ENCODE data around the gene ANTXRL.
"Not testable (repeated sequence)": the region's sequence is repeated elsewhere in the genome, so short reads cannot be mapped to it uniquely, and the experiment has no call there.

Gene ANTXRL

GRCh38 chr10:46255210-46255609, 31.6 kb upstream of the ANTXRL start:
- DNase-seq: not testable (repeated sequence)

- peak; percentile 1 for DNase-seq
These were observed 30.7 kb upstream of the ANTXRL start for GRCh38 chr10:46255801-46256747.

DNA sequence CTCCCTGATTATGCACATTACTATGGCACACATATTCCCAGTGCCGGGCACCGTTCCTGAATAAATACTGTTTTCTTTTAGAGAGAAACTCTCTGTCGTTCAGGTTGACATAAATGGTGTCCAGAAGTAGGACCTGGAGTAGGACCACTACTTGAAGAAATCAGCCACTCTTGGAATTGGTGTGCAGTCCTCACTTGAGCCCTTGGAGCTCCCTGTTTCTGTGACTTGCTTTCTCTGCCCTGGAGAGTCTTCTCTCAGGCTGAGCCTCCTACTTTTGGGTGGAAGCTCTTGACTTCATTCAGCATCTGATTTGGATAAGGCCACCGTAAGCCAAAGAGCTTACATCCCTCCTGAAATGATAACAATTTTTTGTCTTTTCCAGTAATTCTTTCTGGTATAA, 29.7 kb upstream of the ANTXRL start:
- DNase-seq: no peak

- DNase-seq: not testable (repeated sequence)
These were observed 23.8 kb upstream of the ANTXRL start for GRCh38 chr10:46262906-46263560.

DNA sequence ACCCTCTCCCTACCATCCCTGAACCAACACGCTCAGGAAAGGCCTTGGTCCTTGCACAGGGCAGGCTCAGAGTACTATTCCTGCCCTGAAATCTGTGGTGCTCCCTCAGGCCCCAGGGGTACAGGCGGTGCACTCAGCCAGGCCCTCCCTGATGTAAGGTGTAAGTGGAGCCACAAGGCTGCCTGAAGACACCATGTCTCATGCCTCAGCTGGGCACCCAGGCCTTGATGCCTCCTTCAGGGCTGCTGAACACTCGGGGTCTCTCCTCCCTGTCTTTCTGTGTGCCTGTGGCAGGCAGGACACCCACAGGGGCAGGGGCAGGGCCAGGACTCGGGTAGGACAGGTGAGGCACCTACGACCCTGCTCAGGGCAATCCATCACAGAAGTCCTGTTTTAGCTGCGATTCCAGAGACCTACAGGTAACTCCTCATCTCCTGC, 22.9 kb upstream of the ANTXRL start:
- DNase-seq: no peak

GRCh38 chr10:46264336-46264735, 22.5 kb upstream of the ANTXRL start:
- no peak for DNase-seq

DNA sequence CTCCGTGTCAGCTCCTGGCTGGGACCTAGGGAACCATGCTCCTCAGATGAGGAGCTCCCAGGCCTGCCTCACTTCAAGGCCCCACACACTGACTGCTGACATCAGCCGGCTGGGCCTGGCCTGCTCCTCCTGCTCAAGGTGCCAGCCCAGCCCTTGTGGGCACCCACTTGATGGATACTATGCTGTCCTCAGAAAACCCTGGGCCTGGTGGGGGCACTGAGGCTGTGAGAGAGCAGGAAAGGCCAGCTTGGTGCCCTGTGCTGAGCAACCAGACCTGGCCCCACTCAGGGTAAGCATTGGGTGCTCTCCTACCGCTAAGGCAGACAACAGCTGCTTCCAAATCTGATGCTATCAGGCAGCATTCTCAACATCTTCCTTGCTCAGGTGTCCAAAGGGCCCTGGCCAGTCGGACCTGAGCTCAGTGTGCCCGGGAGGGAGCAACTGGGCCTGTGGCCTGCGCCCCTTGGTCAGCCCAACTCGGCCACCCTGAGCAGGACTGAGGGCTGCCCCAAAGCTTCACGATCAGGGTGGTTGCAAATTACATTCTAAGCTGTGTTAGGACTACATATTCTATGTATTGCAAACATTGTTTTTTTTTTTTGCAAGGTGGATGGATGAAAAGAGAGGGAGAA, 21.9 kb upstream of the ANTXRL start:
- no peak for DNase-seq

DNA sequence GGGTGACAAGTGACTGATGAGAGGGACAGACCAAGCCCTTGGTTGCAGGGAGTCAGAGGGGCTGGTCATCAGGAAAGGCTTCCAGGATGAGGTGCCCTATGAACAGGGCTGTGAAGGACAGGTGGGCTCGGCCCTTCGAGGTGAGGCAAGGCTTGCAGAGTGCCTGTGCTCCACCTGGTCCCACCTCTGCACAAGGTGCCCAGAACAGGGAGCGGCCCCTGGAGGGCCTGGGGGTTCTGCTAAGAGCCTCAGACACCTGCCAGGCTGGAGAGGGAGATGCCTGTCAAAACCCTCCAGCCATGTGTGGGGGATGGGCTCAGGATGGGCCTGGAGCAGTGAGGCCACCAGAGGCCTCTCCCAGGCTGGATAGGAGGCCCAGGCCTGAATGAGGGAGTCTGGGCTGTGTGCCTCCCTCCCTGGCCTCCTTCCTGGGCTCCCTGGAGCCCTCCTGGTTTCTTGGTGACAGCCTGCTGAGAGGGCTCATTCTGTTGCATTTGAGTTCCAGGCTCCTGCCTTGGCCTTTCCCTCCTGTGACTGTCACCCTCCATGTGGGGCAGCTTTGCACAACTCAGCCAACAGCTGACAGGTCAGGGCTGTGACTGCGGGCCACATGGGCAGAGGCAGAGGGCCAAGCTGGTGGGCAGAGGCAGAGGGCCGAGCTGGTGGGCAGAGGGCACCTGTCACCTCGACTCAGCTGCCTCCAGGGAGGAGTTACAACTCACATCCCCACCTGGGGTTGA, 21.1 kb upstream of the ANTXRL start:
- DNase-seq: not testable (repeated sequence)

GRCh38 chr10:46266306-46266985, 20.4 kb upstream of the ANTXRL start:
- no peak for DNase-seq

DNA sequence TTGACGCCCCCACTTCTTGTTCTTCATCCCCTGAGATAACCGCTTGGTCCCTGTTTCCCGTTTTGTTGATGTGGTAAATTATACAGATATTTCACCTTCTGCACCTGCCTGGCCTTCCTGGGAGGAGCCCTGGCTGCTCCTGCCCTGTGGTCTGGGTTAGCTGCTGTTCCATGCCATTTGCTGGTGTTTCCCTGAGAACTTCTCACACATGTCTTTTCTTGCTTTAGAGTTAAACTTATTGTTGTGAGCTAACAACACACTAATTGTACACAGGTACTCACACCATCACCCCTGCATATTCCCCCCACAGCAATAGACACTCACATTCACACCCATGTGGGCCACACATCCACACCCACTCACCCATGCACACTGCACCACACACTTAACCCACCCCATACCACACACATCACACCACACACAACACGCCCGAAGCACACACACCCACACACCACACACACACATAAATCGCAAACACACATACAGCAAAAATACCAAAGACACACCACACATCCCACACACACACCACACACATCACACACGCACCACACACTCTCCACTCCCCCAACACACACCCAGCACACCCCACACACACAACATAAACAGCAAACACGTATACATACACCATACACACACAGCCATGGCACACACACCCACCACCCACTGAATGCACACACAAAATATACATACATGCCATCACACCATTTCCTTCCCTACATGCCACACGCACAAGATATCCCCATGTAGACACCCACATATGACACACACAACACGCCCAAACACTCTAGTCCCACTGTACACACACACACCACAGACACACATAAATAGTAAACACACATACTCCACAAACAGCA, 19.4 kb upstream of the ANTXRL start:
- DNase-seq: no peak

- DNase-seq: no peak
These were observed 18.5 kb upstream of the ANTXRL start for GRCh38 chr10:46268076-46268881.

GRCh38 chr10:46269554-46270053, 17.2 kb upstream of the ANTXRL start:
- DNase-seq: not testable (repeated sequence)

DNA sequence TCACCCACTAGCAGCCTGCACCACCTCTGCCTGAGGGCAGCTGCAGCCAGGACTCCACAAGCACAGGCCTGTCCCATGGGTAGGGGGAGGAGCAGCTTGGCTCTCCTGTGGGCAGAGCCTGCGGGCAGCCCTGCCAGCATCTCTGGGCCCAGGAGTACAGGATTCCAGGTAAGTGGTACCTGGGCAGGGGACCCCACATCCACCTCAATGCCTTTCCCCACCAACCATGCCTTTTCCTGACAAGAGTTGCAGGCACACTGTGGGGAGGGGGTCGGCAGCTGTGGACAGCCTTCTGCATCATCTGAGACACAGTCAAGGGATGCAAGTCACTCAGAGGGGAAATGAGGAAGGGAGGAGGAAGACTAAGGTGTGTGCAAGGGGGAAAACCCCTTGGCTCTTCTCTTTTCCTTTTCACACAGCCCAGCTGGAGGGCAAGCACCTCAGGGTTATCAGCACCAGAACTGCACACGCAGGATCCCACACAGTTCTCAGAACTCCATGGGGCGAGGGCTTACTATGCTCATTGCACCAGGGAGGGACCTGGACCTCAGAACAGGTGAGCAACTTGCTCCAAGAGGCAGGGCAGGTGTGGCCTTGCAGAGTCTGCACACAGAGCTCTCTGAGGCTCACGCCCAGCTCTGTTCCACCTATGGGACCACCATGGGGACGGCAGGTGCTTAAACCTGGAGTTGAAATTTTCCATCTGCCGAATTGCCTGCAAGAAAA, 16.5 kb upstream of the ANTXRL start:
- DNase-seq: no peak

DNA sequence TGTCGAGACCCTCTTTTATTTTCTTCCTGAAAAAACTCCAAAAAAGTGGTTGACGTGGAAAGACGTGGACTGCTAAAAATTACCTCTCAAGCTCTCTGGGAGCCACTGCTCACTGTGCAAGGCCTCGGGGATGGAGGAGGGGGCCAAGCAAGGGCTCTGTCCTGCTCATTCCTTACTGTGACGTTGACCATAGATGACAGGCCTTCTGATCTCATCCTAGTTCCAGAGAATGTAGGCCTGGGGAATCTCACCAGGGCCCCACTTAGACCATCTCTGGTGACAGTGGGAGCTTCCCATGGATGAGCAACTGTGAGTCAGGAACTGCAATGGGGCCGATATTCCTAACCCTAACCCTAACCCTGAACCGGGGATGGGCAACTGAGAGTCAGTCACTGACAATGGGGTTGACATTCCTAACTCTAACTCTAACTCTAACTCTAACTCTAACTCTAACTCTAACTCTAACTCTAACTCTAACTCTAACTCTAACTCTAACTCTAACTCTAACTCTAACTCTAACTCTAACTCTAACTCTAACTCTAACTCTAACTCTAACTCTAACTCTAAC, 15.8 kb upstream of the ANTXRL start:
- DNase-seq: not testable (repeated sequence)

DNA sequence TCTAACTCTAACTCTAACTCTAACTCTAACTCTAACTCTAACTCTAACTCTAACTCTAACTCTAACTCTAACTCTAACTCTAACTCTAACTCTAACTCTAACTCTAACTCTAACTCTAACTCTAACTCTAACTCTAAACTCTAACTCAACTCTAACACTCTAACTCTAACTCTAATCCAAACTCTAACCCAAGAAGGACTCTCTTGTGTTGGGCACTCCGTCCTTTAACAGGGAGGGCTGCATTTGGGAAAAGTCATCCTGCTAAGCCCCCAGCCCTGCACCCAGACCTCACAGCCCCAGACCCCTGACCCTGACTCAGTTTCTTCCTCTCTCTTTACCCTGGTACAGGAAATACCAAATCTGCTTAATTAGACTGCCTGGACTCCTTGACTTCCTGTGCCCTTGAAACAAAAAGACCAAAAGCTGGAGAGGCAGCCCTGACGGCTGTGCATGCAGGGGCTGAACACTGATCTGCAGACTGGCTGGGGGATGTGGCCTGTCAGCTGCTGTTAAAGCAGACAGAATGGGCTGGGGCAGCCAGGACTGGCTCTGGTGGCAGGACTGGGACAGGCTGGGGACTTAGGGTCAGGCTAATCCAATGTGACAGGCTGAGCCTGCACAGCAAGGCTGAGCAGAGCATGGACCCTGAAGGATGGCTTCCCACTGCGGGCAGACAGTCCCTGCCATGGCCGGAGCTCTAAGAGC, 14.8 kb upstream of the ANTXRL start:
- not testable (repeated sequence) for DNase-seq

DNA sequence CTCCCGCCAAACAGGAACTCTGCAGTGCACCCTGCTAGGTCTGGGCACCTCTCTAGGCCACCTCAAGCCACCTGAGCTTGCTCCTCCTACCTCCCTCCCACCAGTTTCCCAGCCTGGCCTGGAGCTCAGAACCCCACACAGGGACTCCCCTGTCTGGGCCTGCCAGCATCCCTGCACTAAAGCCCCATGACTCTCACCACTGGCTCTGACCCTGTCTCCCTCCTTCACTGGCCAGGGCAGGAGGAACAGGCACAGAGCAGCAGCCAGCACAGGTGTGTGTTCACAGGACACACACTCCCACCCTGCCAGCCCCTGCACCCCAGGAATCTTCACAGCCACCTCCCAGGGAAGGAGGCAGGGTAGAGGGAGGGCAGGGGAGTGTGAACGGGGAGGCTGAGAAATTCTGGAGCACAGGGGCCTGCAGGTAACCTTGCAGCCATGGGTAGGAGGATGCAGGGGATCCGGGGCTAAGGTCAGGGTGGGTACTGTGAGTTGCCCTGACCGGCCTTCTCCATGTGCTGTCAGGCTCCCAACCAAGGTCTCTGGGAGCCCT, 13.9 kb upstream of the ANTXRL start:
- DNase-seq: no peak

DNA sequence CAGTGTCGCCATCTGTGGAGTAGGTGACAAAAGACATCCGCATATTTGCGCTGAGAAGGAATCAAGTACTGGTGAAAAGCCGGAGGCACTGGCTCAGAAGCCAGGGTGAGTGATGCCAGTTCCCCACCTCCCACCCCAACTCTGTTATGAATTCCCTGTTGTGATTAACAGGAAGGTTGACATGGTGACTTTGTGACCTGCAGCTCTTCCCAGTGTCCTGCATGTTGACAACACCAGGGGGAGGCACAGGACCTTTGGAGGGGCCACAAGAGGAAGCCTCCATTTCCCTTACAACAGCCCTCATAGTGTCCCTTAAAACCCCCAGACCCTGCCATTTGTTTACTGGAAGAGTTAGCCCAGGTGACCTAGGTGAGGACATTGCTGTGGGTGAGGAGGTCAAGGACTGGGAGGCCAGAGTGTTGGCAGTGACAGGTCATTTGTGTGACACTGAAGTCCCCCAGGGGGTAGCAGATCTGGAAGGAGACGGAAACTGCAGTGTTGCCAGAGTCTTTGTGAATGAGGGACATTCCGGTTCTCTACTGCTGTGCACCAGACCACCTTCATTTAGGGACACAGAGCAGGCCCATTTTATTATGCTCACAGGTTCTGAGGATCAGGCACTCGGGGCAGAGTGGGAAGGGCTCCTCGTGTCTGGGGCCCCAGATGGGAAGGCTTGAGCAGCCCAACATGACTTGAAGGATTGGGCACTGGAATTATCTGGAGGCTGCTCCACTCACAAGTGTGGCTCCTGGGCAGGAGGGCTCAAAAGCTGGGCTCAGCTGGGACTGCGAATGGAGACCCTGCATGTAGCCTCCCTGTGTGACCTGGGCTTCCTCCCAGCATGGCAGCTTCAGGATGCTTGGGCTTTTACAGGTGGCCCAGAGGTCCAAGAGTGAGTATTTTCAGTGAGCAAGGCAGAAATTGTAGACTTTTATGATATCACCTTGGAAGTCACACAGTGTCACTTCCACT, 13.0 kb upstream of the ANTXRL start:
- DNase-seq: no peak
